NOMO-1 treated with dmso at 0.1 percent for 144 hours (cell line): Measurements from ENCODE around the gene OR2V2.
"Not testable (repeated sequence)": the region's sequence is repeated elsewhere in the genome, so short reads cannot be mapped to it uniquely, and the experiment has no call there.

Experiments used
- DNase-seq: peaks from one replicate; lab custom pipeline; 2025; ENCODE audit not compliant: unreplicated experiment; lab: John Stamatoyannopoulos, UW

Gene OR2V2

GRCh38 chr5:181168595-181169118 is 21.3 kb downstream of the OR2V2 start:
- DNase-seq, result no peak

GRCh38 chr5:181169459-181170236 is 22.3 kb downstream of the OR2V2 start:
- not testable (repeated sequence) for DNase-seq

GRCh38 chr5:181170237-181170825 is 22.9 kb downstream of the OR2V2 start:
- DNase-seq, result no peak

GRCh38 chr5:181170996-181171395 is 23.6 kb downstream of the OR2V2 start:
- no peak for DNase-seq

GRCh38 chr5:181171782-181172181 is 24.4 kb downstream of the OR2V2 start:
- DNase-seq, result no peak

GRCh38 chr5:181173027-181173419 is 25.6 kb downstream of the OR2V2 start:
- DNase-seq, result no peak

- no peak for DNase-seq
Observed at GRCh38 chr5:181173420-181174342, 26.3 kb downstream of the OR2V2 start.

- no peak for DNase-seq
Observed at GRCh38 chr5:181176254-181176952, 29.0 kb downstream of the OR2V2 start.

- DNase-seq, result not testable (repeated sequence)
Observed at GRCh38 chr5:181177559-181177958, 30.2 kb downstream of the OR2V2 start.

GRCh38 chr5:181181650-181182565 is 34.5 kb downstream of the OR2V2 start:
- no peak for DNase-seq

GRCh38 chr5:181182651-181183050 is 35.3 kb downstream of the OR2V2 start:
- no peak for DNase-seq

- DNase-seq, result no peak
Observed at GRCh38 chr5:181184845-181185216, 37.4 kb downstream of the OR2V2 start.

- DNase-seq, result no peak
Observed at GRCh38 chr5:181185560-181185959, 38.2 kb downstream of the OR2V2 start.

- no peak for DNase-seq
Observed at GRCh38 chr5:181186022-181186421, 38.6 kb downstream of the OR2V2 start.

- DNase-seq, result no peak
Observed at GRCh38 chr5:181186986-181187499, 39.7 kb downstream of the OR2V2 start.

GRCh38 chr5:181187500-181188213 is 40.3 kb downstream of the OR2V2 start:
- DNase-seq, result no peak

- no peak for DNase-seq
Observed at GRCh38 chr5:181188700-181189362, 41.4 kb downstream of the OR2V2 start.

- no peak for DNase-seq
Observed at GRCh38 chr5:181189363-181189961, 42.1 kb downstream of the OR2V2 start.
